ENCODE data around the gene SPIRE1.
"Not testable (repeated sequence)": the region's sequence is repeated elsewhere in the genome, so short reads cannot be mapped to it uniquely, and the experiment has no call there.

SPIRE1 gene

GRCh38 chr18:12645751-12646203 is 12.1 kb downstream of the SPIRE1 start:
- DNase-seq, result no peak

GRCh38 chr18:12645254-12645653 is 12.7 kb downstream of the SPIRE1 start:
- DNase-seq, result no peak

GRCh38 chr18:12643756-12644155 is 14.2 kb downstream of the SPIRE1 start:
- not testable (repeated sequence) for DNase-seq

GRCh38 chr18:12640881-12641200 is 17.1 kb downstream of the SPIRE1 start:
- DNase-seq, result no peak

- no peak for DNase-seq
These were observed 17.7 kb downstream of the SPIRE1 start for GRCh38 chr18:12639990-12640880.

- no peak for DNase-seq
These were observed 19.2 kb downstream of the SPIRE1 start for GRCh38 chr18:12638644-12639124.

- DNase-seq, result no peak
These were observed 19.8 kb downstream of the SPIRE1 start for GRCh38 chr18:12637901-12638643.

- DNase-seq, result no peak
These were observed 20.5 kb downstream of the SPIRE1 start for GRCh38 chr18:12637393-12637792.

- no peak for DNase-seq
These were observed 26.0 kb downstream of the SPIRE1 start for GRCh38 chr18:12631831-12632477.

GRCh38 chr18:12630136-12630535 is 27.8 kb downstream of the SPIRE1 start:
- no peak for DNase-seq

- peak; percentile 28 for DNase-seq
These were observed 28.9 kb downstream of the SPIRE1 start for GRCh38 chr18:12628706-12629702.

GRCh38 chr18:12627199-12627598 is 30.7 kb downstream of the SPIRE1 start:
- not testable (repeated sequence) for DNase-seq

GRCh38 chr18:12625241-12625640 is 32.7 kb downstream of the SPIRE1 start:
- no peak for DNase-seq

- DNase-seq, result no peak
These were observed 36.1 kb downstream of the SPIRE1 start for GRCh38 chr18:12621742-12622306.

- DNase-seq, result no peak
These were observed 42.2 kb downstream of the SPIRE1 start for GRCh38 chr18:12615748-12616147.

GRCh38 chr18:12608301-12608700 is 49.6 kb downstream of the SPIRE1 start:
- no peak for DNase-seq

- no peak for DNase-seq
These were observed 51.2 kb downstream of the SPIRE1 start for GRCh38 chr18:12606592-12607315.

- DNase-seq, result no peak
These were observed 53.4 kb downstream of the SPIRE1 start for GRCh38 chr18:12604445-12605007.

GRCh38 chr18:12599966-12600365 is 57.9 kb downstream of the SPIRE1 start:
- no peak for DNase-seq

GRCh38 chr18:12599543-12599942 is 58.4 kb downstream of the SPIRE1 start:
- no peak for DNase-seq
